ENCODE results near the gene HIF1AN.
"Not testable (repeated sequence)": the region's sequence is repeated elsewhere in the genome, so short reads cannot be mapped to it uniquely, and the experiment has no call there.

Gene HIF1AN

DNA sequence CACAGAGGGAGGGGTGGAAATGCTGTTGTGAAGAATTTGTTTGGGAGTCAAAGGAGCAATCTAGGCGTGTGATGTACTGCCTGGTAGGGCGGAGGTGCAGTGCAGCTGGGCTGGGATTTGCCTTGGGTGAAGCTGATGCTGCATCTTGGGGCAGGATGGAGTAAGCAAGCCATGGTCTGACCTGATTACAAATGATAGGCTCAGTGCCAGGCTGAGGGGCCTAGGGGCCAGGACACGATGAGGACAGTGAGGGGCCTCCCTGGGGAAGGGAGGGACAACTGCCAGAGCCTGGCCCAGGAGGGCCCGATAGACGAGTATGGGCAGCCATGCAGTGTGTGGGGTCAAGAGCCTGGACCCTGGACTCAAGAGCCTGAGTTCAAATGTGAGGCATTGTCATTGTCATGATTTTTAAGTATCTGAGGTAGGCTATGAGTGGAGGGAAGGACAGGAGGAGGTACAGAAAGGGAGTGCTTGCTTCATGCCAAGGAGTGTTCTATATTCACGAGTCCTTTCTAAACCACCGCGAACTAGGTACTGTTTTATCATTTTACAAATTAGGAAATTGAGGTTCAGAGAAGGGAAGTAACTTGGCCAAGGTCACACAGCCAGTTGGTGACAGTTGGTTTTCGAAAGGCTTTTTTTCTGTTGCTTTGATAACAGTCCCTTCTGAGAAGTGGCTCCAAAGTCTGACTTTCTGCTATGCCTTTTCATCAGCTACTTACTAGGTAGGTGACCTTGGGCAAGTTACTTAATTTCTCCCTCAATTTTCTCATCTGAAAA, 29.7 kb downstream of the HIF1AN start:
- in situ Hi-C loops (cut with MboI; ENCODE audit: low sequenced_read_pairs): no loop called here

DNA sequence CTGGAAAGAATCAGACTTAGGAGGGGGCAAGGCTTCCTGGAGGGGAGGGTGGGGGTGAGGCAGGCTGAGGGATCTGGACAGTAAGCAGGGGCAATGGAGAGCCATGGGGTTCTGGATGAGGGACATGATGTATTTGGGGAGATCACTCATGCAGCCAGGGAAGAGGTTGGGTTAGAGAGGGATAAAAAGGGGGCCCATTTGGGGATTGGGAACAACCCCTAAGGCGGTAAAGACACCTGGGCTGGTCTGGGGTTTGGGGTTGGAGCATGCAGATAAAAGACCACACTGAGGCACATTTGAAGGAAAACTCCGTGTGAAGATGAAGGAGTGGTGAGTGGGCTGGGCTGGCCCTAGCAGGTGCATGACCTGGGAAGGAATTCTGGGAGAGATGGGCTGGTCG, 30.8 kb downstream of the HIF1AN start:
- in situ Hi-C loops (cut with MboI; ENCODE audit: low sequenced_read_pairs): no loop called here

DNA sequence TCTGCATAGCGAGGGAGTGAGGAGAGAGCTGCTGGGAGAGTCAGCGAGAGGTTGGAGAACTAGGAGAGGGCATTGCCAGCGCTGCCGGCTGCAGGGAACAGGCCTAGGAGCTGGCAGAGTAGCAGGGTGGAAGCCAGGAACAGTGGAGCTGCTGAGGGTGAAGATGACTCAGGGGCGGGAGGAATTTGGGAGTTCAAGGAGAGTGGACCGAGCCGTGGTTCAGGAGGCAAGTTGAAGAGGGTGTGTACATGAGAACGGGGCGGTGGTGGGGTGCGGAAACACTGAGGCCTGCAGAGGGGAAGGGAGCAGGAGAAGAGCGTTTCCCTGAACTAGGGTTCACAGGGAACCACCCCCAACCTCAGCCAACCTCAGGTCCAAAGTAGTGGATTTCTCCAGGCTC, 31.5 kb downstream of the HIF1AN start:
- in situ Hi-C loops (cut with MboI; ENCODE audit: low sequenced_read_pairs): no loop called here

DNA sequence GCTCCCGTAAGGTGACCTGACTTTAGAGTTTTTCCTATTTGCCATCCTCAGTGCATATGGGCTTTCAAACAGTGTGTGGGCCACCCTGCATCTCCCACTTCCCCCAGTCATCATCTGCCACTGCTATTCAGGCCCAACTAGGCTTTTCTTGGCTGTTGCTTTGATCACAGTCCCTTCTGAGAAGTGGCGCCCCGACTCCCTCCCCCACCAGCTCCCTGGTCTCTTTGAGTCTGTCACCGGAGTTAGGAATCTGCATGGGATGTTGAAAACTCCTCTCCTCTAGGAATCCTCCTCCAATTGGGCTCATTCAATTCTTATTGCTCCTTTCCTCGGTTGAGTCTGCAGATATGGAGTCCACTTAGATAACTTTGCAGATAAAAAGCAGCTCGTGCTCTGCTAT, 32.1 kb downstream of the HIF1AN start:
- in situ Hi-C loops (cut with MboI; ENCODE audit: low sequenced_read_pairs): no loop called here

DNA sequence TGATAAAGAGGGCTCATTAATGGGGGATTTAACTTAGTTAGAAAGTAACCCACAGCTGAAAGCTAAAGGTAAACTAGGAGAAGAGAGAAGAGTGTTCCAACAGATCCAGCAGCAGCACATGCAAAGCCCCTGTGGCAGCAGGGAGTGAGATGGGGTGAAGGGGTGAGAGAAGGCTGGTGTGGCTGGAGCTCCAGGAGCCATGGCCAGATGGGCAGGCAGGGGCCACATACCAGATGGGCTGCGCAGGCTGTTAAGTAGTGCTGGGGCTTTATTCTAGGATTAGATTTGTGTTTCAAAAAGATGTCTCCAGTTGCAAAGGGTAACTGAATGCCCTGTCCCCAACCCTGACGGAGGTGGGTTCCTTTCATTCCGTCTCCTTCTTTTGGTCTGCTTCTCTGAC, 33.2 kb downstream of the HIF1AN start:
- in situ Hi-C loops (cut with MboI; ENCODE audit: low sequenced_read_pairs): no loop called here

DNA sequence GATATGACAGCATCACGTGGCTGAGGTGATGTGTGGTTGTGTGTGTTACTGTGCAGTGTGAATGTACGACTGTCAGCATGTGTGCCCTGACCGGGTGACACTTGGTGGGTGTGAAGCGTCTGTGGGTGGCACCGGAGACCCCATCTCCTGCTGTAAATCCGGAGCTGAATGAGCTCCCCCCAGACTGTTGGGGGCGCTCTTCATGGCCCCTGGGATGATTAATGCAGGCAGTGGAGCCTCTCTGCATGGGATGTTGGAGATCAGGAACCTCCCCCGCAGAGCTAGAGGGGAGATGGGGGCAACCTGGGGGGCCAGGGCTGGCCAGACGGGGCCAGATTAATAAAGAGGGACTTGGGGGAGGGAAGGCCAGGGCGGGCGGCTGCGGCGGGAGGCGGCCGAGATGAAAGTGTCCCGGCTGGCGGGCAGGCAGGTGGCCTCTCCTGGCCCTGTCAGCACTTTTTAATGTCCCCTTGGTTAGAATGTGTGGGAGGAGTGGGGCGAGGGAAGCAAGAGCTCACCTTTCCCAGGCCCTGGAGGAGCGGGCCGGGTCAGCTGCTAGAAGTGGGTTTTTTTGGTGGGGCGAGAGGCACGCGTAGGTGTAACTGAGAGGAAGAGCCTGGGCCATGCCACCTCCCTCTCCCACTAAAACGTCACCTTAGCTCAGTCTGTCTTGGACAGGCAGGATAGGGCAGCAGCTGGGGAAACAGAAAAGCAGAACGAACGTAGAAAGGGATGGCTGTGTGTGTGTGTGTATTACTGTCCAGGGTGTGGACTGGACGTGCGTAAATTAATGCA, 34.1 kb downstream of the HIF1AN start:
- in situ Hi-C loops (cut with MboI; ENCODE audit: low sequenced_read_pairs): no loop called here

DNA sequence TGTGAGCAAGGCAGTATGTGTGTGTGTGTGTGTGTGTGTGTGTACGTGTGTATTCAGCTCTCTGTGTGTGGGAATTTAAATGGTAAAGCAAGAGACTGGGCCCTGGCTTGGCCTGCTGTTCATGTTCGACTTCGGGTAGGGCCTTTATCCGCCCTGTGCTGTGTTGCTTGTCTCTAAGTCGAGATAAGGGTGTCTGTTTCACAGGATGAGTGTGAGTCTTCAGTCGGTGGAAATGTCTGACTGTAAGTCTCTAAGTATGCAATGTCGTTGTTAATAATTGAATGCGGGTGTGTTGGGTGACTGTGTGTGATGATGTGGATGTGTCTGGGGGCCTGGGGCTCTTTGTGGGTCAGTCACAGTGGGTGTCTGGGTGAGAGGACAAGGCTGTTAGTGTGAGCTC, 34.8 kb downstream of the HIF1AN start:
- in situ Hi-C loops (cut with MboI; ENCODE audit: low sequenced_read_pairs): no loop called here

DNA sequence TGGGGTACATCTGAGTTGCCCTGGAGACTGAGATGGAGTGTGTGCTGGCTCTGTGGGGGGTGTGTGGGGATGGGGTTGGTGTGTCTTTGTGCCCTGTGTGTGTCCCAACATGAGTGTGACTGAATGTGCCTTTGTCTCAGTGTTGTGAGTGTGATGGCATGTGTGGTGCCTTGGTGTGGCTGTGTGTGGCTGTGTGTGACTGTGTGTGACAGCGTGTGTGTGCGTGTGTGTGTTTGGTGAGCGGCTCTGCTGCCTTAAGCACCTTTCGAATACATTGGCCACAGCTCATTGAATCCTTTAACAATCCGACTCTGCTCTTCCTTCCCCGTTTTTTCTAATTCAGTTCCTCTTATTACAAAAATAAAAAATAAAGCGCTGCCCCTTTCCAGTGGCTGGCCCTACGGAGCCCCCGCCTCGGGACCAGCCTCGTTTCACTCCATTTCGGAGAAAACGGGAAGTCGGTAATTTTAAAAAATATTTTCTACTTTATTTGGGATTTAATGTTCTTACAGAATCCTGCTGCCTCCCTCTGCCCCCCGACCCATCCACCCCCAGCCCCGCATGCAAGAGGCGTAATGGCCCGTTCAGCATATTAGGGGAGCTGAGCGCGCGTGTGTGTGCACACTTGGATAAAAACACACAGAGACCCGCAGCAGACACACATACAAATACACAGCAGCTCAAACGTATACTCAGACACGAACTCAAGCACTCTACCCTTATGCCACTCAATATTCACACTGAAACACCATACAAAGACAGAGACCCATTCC, 35.5 kb downstream of the HIF1AN start:
- in situ Hi-C loops (cut with MboI; ENCODE audit: low sequenced_read_pairs): no loop called here

DNA sequence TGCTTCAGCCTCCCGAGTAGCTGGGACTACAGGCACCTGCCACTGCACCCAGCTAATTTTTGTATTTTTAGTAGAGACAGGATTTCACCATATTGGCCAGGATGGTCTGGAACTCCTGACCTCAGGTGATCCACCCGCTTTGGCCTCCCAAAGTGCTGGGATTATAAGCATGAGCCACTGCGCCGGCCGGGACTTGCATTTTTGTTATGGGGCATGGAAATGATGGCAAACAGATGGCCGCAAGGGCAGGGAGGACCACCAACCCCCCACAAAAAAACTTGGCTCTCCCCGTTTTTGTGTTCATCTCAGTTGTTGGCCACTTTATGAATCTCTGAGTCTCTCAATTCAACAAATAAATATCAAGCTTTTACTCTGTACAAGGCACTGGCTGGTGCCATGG, 39.4 kb downstream of the HIF1AN start:
- in situ Hi-C loops (cut with MboI; ENCODE audit: low sequenced_read_pairs): not testable (repeated sequence)

DNA sequence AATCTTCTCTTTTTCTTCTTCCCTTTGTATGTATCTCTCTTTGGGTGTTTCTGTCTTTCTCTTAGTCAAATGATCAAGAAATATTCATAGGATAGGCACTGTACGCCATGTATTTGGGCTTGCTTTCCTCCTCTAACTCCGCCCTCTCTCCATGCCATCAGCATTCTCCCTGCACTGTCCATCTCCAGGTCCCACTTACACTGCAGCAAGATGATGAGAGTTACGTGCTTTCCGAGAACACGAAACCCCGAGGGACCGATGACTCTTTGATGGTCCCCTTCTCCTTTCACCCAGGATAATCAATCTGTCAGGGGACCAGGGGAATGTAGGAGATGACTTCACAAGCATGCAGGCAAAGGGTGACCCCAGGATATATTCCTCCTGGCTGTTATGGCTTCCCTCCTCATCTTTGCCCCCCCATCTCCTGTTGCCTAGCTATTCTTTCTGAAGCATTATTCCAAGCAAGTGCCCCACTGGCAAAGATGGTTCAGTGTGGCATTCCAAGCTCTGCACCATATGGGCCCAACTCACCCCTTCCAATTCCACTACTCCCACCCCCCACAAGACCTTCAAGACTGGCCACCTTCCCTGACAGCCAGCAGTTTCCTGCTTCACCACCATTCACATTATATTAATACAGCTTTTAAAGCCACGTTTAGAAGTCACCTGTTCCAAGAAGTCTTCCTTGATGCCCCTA, 40.0 kb downstream of the HIF1AN start:
- in situ Hi-C loops (cut with MboI; ENCODE audit: low sequenced_read_pairs): no loop called here

DNA sequence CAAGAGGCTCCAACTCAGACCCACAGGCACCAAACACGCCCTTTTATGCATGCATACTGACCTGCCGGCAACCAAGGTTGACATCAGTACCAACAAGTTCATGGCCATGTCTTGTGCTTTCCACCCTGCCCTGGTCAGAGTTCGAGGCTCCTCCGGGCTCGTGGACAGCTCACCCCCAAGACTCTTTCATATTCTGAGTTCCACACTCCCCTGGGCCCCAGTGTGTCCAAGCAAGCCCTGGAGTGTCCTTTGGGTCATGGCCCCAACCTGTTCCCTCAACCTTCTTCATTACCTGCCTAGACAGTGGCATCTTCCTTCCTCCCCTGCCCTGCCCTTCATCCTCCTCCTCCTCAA, 40.5 kb downstream of the HIF1AN start:
- in situ Hi-C loops (cut with MboI; ENCODE audit: low sequenced_read_pairs): no loop called here

DNA sequence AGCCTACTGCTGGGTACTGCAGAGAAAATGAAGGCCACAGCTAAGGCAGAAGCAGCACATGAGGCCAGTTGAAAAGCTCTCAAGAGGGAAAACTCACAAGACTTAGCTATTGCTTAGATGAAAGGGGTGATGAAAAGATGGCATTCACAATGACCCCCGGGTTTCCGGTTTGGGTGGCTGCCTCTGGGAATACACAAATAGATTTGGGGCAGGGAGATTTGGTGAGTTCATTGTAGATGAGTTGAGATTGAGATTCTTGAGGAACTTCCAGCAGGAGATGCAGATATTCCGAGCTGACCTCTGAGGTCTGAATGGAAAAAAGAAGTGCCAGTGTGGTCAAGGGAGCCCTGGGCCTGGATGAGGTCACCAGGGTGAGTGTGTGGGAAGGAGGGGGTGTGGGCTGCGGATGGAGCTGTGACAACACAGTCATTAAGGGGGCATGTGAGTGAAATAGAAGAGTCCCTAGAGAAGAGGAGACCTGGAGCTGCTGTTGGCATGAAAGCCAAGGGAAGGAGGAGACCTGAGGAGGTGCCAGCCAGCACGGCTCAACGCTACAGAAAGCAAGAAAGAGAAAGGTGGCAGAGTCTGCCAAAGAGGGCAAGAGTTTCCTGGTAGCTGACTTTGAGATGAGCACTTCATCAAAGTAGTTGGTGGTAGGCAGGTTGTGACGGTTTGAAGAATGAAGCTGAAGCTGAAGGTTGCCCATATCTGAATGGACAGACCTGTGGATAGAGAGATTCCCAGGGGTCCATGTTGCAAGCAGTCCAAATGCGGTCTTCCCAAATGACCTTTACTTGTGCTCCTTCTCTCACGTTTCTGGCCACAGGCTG, 43.7 kb downstream of the HIF1AN start:
- in situ Hi-C loops (cut with MboI; ENCODE audit: low sequenced_read_pairs): no loop called here

DNA sequence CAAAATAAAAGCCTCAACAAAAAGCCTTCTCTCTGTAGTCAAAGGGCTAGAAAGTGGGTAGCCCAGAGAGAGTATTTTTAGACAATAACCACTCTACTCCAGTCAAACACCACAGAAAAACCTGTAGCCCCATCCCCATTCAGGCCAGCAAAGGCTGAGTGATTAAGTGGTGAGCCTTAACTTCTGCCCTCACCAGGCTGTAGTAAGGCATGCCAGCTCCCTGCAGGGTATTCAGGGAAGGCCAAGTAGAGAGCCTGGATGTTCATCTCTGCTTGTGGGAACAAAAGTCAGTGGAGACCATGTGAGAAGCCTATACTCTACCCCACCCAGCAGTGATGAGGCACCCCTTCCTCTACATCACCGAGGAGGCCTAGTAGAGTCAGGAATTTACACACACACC, 51.2 kb downstream of the HIF1AN start:
- in situ Hi-C loops (cut with MboI; ENCODE audit: low sequenced_read_pairs): no loop called here

DNA sequence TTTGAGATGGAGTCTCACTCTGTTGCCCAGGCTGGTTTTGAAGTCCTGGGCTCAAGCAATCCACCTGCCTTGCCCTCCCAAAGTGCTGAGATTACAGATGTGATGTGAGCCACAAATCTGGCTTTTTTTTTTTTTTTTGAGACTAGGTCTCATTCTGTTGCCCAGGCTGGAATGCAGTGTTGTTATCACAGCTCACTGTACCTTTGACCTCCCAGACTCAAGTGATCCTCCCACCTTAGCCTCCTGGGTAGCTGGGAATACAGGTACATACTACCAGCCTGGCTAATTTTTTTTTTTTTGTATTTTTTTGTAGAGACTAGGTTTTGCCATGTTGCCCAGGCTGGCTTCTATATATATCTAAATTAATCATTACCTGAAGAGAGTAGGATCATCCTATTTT, 62.4 kb downstream of the HIF1AN start:
- in situ Hi-C loops (cut with MboI; ENCODE audit: low sequenced_read_pairs): no loop called here

DNA sequence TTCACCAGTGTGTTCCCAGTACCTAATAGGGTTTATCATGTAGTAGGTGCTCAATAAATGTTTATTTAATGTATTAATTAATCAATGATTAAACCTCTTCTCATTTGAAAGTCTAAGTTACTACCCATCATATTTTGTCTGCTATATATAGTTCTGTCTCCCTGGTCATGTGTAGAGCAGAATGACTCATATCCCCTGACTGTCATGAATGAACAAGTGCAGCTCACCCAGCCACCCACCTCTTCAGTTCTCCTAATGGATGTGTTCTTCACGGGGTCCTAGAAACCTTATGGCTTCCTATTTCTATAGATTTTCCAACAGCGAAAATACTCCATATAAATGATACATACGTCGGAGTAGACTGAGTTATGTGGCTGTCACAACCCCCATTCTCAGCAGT, 64.5 kb downstream of the HIF1AN start:
- in situ Hi-C loops (cut with MboI; ENCODE audit: low sequenced_read_pairs): no loop called here

DNA sequence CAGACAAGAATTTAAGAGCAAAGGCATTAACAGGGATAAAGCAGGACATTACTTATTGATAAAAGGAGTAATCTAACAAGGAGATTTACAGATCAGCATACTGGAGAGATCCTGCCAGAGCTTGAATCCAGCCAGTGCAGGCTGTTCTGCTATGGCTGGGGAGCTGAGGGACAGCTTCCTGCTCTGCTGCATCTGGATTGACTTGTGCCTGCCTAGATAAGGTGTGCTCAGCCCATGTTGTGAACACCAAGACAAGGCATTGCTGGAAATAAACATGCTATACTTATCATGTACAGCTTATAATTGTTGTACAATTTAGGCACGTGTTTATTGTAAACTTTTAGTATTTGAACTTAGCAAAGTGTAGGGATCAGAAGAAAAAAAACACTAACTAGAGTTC, 71.7 kb downstream of the HIF1AN start:
- in situ Hi-C loops (cut with MboI; ENCODE audit: low sequenced_read_pairs): no loop called here

All from hTERT RPE-1 (cell line).